Stimulated activated CD8-positive, alpha-beta memory T cell treated with anti-CD3 and anti-CD28 coated beads, Interleukin-12 subunit alpha, Interleukin-12 subunit beta, amount 100 ng/mL, for 24 hours (primary cell): ENCODE measurements around the gene POU2F2.

ENCODE experiments used
- DNase-seq: peaks from one replicate; pipeline ENCODE4 v3.0.0-alpha.2; 2020; ENCODE audit errors: extremely low read depth

POU2F2 gene

DNA sequence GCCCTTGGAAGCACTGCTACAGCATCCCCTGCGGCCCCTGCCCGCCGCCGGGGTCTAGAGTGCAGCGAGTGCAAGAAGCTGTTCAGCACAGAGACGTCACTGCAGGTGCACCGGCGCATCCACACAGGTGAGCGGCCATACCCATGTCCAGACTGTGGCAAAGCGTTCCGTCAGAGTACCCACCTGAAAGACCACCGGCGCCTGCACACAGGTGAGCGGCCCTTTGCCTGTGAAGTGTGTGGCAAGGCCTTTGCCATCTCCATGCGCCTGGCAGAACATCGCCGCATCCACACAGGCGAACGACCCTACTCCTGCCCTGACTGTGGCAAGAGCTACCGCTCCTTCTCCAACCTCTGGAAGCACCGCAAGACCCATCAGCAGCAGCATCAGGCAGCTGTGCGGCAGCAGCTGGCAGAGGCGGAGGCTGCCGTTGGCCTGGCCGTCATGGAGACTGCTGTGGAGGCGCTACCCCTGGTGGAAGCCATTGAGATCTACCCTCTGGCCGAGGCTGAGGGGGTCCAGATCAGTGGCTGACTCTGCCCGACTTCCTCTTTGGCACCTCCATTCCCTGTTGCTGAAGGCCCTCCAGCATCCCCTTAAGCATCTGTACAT lies 51.4 kb downstream of the POU2F2 start:
- no peak for DNase-seq

- no peak for DNase-seq
These were observed 52.1 kb downstream of the POU2F2 start for GRCh38 chr19:42079886-42080763.

GRCh38 chr19:42079276-42079669 lies 53.0 kb downstream of the POU2F2 start:
- DNase-seq = no peak

DNA sequence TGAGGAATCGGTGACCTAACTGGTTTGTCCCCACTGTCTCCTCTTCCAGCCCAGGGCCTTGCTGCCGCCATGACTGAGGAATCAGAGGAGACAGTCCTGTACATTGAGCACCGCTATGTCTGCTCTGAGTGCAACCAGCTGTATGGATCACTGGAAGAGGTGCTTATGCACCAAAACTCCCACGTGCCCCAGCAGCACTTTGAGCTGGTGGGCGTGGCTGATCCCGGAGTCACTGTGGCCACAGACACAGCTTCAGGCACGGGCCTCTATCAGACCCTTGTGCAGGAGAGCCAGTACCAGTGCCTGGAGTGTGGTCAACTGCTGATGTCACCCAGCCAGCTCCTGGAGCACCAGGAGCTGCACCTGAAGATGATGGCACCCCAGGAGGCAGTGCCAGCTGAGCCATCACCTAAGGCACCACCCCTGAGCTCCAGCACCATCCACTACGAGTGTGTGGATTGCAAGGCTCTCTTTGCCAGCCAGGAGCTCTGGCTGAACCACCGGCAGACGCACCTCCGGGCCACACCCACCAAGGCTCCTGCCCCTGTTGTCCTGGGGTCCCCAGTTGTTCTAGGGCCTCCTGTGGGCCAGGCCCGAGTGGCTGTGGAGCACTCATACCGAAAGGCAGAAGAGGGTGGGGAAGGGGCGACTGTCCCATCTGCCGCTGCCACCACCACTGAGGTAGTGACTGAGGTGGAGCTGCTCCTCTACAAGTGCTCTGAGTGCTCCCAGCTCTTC lies 53.5 kb downstream of the POU2F2 start:
- no peak for DNase-seq

GRCh38 chr19:42078058-42078457 lies 54.2 kb downstream of the POU2F2 start:
- DNase-seq = no peak

DNA sequence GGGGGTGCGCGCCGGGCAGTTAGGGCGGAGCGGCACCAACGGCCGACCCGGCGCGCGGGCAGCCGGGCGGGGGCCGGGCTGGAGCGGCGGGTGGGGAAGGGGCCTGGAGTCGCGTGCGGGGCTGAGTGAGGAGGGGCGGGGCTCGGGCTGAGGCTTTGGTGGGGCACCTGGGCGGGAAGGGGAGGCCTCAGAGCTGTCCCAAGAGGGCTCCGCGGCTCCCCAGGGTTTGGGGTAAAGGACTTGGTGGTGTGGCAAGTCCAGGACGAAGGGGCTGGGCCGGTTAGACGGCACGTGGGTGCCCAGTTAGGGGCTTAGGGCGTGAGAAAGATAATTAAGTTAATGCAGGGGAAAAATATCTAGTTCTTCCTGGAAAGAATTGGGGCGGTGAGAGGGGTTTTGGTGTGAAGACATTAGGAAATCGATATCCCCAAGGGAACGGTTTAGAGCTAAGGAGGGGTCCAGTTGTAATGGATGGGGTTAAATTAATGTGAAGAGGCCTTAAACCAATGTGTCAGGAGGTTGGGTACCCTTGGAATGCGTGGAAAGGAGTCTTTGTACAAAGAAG lies 55.8 kb downstream of the POU2F2 start:
- peak; percentile 15 for DNase-seq

GRCh38 chr19:42075616-42076379 lies 56.4 kb downstream of the POU2F2 start, which contains the start of gene ZNF574:
Gene ZNF574 (plus strand): TSS chr19:42076166. CDS start chr19:42078607, 2,441 bp downstream.
- DNase-seq = peak; percentile 92

GRCh38 chr19:42075364-42075615 lies 57.0 kb downstream of the POU2F2 start:
- no peak for DNase-seq

DNA sequence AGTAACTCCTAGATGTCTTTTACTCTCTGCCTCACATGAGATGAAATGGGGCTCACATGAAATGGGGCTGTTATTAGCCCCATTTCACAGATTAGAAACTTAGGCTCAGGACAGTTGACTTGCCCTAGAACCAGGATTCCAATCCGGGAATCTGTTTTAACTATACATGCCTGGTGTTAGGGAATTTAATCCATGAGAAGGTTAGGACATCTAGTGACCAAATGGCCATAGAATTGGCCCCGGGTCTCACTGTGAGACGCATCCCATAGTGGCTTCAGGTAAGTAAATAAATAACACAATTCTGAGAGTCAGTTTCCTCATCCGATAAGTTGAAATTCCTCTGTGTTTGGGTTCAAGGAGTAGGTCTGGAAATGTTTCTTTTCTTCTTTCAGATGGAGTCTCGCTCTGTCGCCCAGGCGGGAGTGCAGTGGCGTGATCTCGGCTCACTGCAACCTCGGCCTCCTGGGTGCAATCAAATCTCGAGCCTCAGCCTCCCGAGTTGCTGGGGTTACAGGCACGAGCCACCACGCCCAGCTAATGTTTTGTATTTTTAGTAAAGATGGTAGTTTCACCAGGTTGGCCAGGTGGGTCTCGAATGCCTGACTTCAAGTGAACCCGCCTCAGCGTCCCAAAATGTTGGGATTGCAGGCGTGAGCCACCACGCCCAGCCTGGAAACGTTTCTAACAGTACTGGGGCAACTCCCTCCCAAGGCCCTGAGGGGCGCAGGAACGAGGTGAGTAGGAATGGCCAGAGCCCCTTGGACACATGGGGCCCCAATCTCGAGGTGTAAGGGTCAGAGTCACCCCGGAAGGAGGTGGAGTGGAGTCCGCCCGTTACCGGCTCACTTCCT lies 57.5 kb downstream of the POU2F2 start:
- no peak for DNase-seq

- no peak for DNase-seq
These were observed 61.0 kb downstream of the POU2F2 start for GRCh38 chr19:42071247-42071646.

DNA sequence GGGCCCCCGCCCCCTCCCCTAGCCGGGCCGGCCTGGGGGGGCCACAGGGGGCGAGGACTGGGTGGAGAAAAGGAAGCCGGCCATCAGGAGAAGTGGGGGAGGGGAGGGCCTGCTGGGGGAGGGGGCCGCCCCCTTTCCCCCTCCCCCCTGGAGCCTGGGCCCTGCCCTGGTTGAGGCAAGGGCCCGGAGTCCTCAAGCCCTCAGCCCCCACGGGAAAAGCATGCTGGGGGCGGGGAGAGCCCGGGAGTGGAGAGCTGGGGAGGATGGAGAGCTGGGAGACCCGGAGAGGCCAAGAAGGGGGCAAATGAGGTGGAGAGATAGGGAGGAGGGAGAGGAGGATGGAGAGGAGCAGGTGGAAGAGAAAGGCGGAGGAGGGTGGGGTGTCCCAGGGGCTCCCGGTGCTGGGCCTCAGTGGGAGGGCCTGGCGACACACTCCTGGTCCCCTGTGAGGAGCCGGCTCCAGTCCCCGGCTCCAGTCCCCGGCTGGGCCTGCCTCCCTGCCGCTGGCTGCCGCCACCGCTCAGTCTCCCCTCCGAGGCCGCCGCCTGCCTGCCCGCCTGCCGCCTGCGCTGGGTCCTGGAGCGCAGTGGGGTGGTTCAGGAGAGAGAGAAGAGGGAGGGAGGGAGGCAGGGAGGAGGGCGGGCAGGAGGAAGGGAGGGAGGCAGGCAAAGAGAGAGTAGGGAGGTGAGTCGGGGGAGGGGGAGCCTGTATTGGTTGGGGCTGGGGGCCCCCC lies 62.5 kb downstream of the POU2F2 start, which contains the start of gene GRIK5:
Gene GRIK5 (minus strand): TSS at position 588 of the 733 bp plus-strand sequence. CDS start 4,436 bp downstream, outside the sequence.
- no peak for DNase-seq

DNA sequence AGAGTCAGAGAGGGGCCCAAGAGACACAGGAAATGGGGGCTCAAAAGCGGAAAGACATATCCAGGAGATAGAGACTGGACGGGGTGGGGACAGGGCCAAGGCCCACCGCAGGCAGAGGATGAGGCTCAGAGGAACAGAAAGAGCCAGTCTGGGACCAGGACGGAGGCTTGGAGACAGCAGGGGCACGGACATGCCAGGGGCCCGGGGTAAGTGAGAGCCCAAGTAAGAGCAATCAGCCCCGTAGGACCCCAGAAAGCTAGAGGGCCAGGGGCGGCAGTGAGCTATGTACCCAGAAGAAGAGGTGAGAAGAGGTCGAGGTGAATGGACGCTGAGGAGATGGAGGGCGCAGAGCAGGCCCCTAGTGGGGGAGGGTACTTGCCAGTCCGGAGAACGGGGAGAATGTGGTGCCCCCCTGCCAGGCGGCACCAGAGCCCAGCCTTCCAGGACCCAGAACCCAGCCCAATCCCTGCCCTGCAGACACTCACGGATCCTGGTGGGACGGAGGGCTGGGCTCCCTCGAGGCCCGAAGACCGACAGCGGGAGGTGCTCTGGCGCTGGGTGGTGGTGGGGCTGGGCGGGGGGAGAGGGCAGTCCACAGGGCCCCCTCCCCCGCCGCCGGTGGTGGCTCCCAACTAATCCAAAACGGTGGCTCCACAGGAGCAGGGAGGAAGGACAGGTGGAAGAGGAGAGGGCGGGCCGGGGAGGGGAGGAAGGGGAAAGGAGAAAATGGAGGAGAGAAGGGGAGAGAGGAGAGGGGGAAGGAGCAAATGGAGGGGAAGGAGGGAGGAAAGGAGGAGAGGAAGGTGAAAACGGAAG lies 63.3 kb downstream of the POU2F2 start:
- no peak for DNase-seq

DNA sequence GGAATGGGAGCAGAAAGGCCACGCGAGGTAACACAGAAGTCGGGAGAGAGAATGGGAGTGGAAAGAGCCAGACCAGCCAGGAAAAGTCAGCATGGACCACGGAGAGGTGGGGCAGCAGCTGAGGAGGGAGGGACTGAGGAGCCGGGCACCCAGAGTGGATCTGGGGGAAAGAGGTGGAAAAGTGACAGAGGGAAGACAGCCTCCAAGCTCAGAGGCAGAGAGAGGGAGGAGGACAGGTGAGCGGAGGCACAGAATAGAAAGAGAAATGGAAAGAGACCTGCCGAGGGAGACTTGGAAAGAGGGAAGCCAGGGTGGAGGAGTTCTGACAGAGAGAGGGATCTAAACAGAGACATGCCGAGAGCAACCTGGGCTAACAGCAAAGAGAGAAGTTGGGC lies 63.9 kb downstream of the POU2F2 start:
- no peak for DNase-seq

- no peak for DNase-seq
These were observed 64.8 kb downstream of the POU2F2 start for GRCh38 chr19:42067315-42067888.

DNA sequence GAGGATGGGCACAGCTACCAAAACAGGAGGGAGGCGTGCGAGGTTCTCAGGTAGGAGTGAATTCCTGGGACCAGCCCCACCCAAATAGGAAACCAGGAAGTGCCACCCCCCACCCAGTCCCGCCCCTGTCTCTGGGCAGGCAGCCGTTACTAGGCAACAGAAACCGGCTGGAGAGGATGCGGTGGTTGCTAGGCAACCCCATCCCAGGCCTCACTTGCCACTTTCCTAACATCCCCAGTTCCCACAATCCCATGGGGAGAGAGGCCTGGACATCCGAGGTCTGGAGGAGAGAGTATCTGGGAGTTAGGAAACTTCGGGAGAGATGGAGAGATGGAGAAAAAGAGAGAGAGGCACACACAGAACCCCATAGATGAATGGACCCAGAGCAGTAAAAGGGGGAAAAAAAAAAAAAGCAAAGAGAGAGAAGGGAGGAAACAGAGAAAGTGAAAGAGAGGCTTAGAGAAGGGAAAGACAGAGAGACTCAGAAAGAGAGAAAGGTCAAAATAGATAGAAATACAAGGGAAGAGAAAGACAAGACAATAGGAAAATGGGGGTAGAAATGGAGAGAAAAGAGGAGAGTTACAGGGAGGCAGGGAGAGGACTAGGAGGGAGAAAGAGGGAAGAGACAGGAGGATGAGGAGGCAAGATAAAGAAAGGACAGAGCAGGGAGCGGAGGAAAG lies 66.0 kb downstream of the POU2F2 start:
- no peak for DNase-seq

GRCh38 chr19:42065511-42065910 lies 66.7 kb downstream of the POU2F2 start:
- no peak for DNase-seq

DNA sequence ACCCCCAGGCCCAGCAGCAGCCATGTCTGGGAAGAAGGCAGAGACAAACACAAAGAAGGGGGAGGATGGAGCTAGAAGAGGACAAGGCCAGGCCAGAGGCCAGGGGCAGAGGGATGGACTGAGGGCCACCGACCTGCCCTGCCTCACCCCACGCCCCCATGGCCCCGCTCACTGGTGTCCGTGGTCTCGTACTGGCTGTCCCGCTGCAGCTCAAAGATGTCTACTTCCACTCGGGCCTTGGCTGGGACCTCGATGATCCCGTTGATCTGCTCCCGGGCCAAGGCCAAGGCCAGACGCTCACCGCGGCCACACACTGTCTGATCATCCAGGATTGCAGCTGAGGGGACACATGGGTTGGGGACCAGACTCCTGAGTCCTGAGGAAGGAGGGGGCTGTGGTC lies 67.2 kb downstream of the POU2F2 start:
- no peak for DNase-seq

DNA sequence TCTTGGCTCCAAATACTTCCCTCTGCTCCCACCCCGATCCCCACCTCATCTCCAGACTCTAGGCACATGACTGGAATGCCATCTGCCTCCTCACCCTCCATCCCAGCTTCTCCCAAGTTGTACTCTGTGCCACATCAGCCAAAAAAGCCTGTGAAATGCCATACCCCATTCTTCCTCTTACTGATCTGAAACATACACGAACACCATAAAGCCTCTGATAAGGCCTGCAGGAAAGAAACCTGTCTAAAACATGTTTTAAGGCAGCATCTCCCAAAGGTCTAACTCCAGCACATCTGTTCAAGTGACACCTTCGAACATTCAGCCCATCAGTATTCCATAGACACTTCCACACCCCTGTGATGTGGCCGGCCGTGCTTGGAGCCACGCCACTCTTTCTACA lies 67.8 kb downstream of the POU2F2 start:
- DNase-seq = no peak
